Natural killer cell treated with Interleukin-12 subunit alpha and Interleukin-12 subunit beta and Interleukin-15 and Interleukin-18, amount 100 ng/mL, for 72 hours (primary cell): ENCODE results near the gene ZNF460. TPM values are rescaled to one million over a fixed set of nuclear protein-coding genes. Genes with fewer than 3 reads are reported as not detected.

Source experiments
- ATAC-seq, 2 donors: fragments of 150-1000 bp; cut with Tn5 transposase in 1 of 2; sonication (Bioruptor Pico), chemical (Tn5 transposase) in 1 of 2; 2 replicates each; pipeline ENCODE4 v1.10.0; 2021
- DNase-seq: peaks from one replicate; pipeline ENCODE4 v3.0.0; 2022; ENCODE audit warnings: low spot score
- H3K27ac Mint-ChIP-seq, 2 donors: 1 replicate in 1 of 2; 2 replicates in 1 of 2; pipeline ENCODE4 v1.8.0; 2022; ENCODE audit warnings: mixed read lengths in 2 of 2, mild to moderate bottlenecking in 1 of 2, moderate library complexity in 1 of 2
- H3K27me3 Mint-ChIP-seq, 2 donors: 1 replicate in 1 of 2; 2 replicates in 1 of 2; pipeline ENCODE4 v1.8.0; 2022; ENCODE audit warnings: mixed read lengths in 2 of 2
- H3K36me3 Mint-ChIP-seq: one replicate; pipeline ENCODE4 v1.8.0; 2022; ENCODE audit warnings: mixed read lengths
- H3K4me1 Mint-ChIP-seq, 2 donors: 1 replicate in 1 of 2; 2 replicates in 1 of 2; pipeline ENCODE4 v1.8.0; 2022; ENCODE audit warnings: low read depth in 2 of 2, mixed read lengths in 2 of 2, mild to moderate bottlenecking in 1 of 2
- H3K4me3 Mint-ChIP-seq: one replicate; pipeline ENCODE4 v1.8.0; 2022; ENCODE audit warnings: mixed read lengths
- H3K9me3 Mint-ChIP-seq: 2 replicates; pipeline ENCODE4 v1.8.0; 2022; ENCODE audit warnings: mixed read lengths
- total RNA-seq, 2 donors: library from RNA; stranded (reverse); gene quantifications; one replicate each; pipeline ENCODE4 v1.2.3, GENCODE V29; 2022

The ZNF460 gene
- total RNA-seq, 2 donors from 2014 or later: 57.5 to 106 TPM

DNA sequence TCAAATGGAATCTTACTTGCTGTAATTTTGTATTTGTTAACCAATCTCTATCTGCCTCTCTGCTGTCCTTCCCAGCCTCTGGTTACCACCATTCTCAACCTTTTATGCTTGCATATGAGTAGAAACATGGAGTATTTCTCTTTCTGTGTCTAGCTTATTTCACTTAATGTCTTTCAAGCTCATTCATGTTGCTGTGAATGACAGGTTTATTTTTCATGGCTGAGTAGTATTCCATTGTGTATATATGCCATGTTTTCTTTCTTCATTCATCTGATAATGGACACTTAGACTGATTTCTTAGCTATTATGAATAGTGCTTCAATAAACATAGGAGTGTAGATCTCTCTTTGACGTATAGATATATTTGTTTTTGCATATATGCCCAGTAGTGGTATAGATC is 13.4 kb downstream of the ZNF460 start:
- Mint-ChIP-seq H3K36me3 (peaks cover 82% of the 10 kb centered on the region), H3K4me1 (peaks cover 28 to 30% of the 10 kb centered on the region in 2 donors), H3K9me3 (peaks cover 10% of the 10 kb centered on the region), H3K4me3 (no peak overlapping the region), H3K27me3 (no peaks in the 10 kb centered on the region), H3K27ac (no peak overlapping the region)
- DNase-seq (no peak), ATAC-seq (no peak)

DNA sequence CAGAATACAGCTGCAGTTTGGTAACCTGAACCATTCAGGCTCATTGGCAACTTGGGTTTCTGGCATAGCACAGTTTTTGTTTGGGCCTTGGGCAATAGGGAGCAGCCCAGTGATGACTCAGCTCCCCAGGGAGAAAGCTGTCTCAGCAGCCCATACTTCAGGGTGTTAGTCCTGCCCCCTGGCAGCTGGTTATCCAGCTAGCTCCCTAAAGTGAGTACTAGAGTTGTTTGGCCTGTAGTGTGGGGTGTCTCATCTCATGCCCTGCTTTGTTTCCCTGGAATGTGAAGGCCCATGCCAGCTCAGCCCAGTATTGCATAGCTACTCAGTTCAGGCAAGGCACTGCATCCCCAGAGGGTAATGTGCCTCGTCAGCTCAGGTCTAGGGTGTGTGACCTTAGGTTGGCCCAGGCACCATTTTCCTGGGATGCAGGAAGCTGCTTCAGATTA is 21.8 kb downstream of the ZNF460 start:
- peaks cover 47% of the 10 kb centered on the region for H3K36me3 Mint-ChIP-seq
- H3K27ac Mint-ChIP-seq: no peak overlapping the region
- H3K4me3 Mint-ChIP-seq: no peak overlapping the region
- DNase-seq (no peak), ATAC-seq (no peak)
- H3K27me3 Mint-ChIP-seq: no peaks in the 10 kb centered on the region
- peaks cover 12 to 13% of the 10 kb centered on the region in 2 donors for H3K4me1 Mint-ChIP-seq
- H3K9me3 Mint-ChIP-seq: no peaks in the 10 kb centered on the region

DNA sequence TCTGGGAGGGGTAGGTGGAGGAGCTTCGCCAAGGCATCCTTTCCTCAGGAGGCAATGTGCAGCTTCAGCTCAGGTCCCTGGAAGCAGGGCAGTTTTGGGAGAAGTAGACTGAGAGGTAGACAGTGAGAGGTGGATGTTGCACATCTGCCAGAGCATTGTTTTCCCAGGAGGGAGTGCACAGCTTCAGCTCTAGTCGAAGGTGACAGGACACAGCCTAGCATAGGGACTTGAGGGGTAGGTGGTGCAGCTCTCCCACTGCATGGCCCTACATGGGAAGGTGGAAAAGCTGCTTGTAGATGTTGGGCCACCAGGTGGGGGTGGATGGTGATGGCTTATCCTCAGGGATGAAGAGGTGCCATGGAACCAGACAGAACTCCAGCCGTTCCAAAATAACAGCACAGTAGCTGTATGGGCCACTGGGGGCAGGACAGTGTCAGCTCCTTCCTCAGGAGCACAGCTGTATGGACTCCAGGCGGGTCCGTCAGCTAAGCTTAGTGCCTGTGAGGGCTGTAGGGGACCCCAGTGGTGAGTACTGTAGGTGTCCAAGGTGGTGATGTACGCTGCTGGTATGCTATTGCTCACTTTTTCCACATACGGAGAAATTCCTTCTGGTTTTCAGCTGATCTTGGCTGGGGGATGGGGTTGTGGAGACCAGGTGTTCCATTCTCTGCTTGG is 22.6 kb downstream of the ZNF460 start:
- Mint-ChIP-seq H3K9me3 (no peaks in the 10 kb centered on the region), H3K4me1 (peaks cover 7 to 10% of the 10 kb centered on the region in 2 donors), H3K27me3 (no peaks in the 10 kb centered on the region), H3K27ac (no peak overlapping the region), H3K36me3 (peaks cover 39% of the 10 kb centered on the region), H3K4me3 (no peak overlapping the region)
- DNase-seq (no peak), ATAC-seq (no peak)

- no peak overlapping the region for H3K27ac Mint-ChIP-seq
- no peaks in the 10 kb centered on the region for H3K27me3 Mint-ChIP-seq
- peaks cover 3% of the 10 kb centered on the region for H3K9me3 Mint-ChIP-seq
- H3K36me3 Mint-ChIP-seq: peaks cover 37% of the 10 kb centered on the region
- no peak for ATAC-seq
- no peak overlapping the region for H3K4me3 Mint-ChIP-seq
- H3K4me1 Mint-ChIP-seq: peaks cover 3 to 8% of the 10 kb centered on the region in 2 donors
- no peak for DNase-seq
Measured at GRCh38 chr19:57305056-57305455, 24.8 kb downstream of the ZNF460 start.

- H3K9me3 Mint-ChIP-seq: peaks cover 7% of the 10 kb centered on the region
- H3K27me3 Mint-ChIP-seq: peaks cover 2 to 10% of the 10 kb centered on the region in 2 donors
- H3K4me1 Mint-ChIP-seq: peaks cover 3 to 4% of the 10 kb centered on the region in 2 donors
- H3K36me3 Mint-ChIP-seq: peaks cover 22% of the 10 kb centered on the region
- H3K4me3 Mint-ChIP-seq: no peak overlapping the region
- ATAC-seq (no peak), DNase-seq (no peak)
- no peak overlapping the region for H3K27ac Mint-ChIP-seq
Measured at GRCh38 chr19:57308514-57308913, 28.2 kb downstream of the ZNF460 start.

GRCh38 chr19:57310792-57311191 is 30.5 kb downstream of the ZNF460 start:
- Mint-ChIP-seq H3K27ac (no peak overlapping the region), H3K9me3 (peaks cover 7% of the 10 kb centered on the region), H3K27me3 (peaks cover 25 to 29% of the 10 kb centered on the region in 2 donors), H3K36me3 (peaks cover 25% of the 10 kb centered on the region), H3K4me1 (peaks cover 3 to 4% of the 10 kb centered on the region in 2 donors), H3K4me3 (no peak overlapping the region)
- DNase-seq (no peak), ATAC-seq (no peak)

- ATAC-seq: no peak
- H3K27ac Mint-ChIP-seq: no peak overlapping the region
- H3K9me3 Mint-ChIP-seq: peaks cover 12% of the 10 kb centered on the region
- H3K27me3 Mint-ChIP-seq: peaks cover 45 to 46% of the 10 kb centered on the region in 2 donors
- no peak overlapping the region for H3K4me3 Mint-ChIP-seq
- H3K4me1 Mint-ChIP-seq: peaks cover 0 to 4% of the 10 kb centered on the region in 2 donors
- peaks cover 25% of the 10 kb centered on the region for H3K36me3 Mint-ChIP-seq
- DNase-seq: no peak
Measured at GRCh38 chr19:57314146-57314545, 33.9 kb downstream of the ZNF460 start.

GRCh38 chr19:57317503-57317902 is 37.2 kb downstream of the ZNF460 start:
- peaks cover 45 to 46% of the 10 kb centered on the region in 2 donors for H3K27me3 Mint-ChIP-seq

GRCh38 chr19:57319869-57320179 is 39.5 kb downstream of the ZNF460 start:
- ATAC-seq: no peak
- peak overlapping the region; percentile 92 to 96 for H3K27ac Mint-ChIP-seq
- peak overlapping the region; percentile 99 for H3K4me3 Mint-ChIP-seq
- peaks cover 29% of the 10 kb centered on the region for H3K36me3 Mint-ChIP-seq
- no peak for DNase-seq
- peaks cover 12% of the 10 kb centered on the region for H3K9me3 Mint-ChIP-seq
- H3K27me3 Mint-ChIP-seq: peaks cover 25 to 31% of the 10 kb centered on the region in 2 donors
- H3K4me1 Mint-ChIP-seq: peaks cover 27 to 31% of the 10 kb centered on the region in 2 donors

More at GRCh38 chr19:57317503-57317902, 37.2 kb downstream of the ZNF460 start:
- Mint-ChIP-seq H3K27ac (no peak overlapping the region), H3K9me3 (peaks cover 8% of the 10 kb centered on the region), H3K36me3 (peaks cover 24% of the 10 kb centered on the region), H3K4me1 (peaks cover 22 to 26% of the 10 kb centered on the region in 2 donors), H3K4me3 (no peak overlapping the region)
- no peak for DNase-seq
- ATAC-seq: no peak

DNA sequence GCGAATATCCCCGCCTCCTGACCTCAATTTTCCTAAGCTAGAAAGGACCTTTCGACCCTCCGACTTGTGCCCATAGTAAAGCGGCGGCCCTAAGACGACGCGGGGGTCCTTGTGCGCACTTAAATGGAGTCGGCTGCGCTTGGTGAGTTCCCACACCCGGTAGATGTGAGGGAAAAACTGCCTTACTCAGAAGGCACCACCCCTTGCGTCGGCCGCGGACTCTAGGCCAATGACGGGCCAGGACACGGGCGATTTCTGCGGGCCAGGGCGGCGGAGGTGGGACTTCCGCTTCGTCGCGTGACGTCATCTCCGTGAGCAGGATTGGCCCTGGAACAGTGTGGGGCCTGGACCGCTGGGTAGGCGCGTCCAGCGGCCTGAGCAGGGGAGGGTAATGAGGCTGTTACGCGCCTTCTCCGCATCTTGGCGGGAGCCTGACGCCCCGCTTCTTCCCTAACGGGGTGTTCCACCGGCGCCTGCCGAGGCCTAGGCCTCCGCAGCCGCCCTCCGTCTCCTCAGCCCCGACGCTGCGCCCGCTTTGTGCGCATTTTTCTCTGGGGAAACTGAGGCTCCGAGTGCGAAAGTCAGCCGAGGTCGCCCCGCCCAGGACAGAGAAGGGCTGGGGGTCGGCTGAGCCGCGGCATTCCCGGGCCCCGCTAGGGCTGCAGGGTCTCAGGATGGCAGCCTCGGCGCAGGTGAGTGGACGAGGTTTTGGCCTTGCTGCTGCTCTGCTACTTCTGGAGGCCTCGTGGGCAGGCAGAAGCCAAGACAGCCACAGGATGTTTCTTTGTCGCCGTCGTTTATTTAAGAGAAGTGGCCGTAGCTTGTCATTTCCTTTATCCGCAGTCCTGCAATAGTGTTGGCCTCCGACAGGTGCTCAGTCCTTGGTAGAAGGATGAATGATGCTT is 40.1 kb downstream of the ZNF460 start, which contains the start of gene ZNF543:
TSS of gene ZNF543 (plus strand) at position 293 of the 905 bp plus-strand sequence. CDS start at position 675, 382 bp downstream.
- Mint-ChIP-seq H3K4me3 (peak within 1 kb of the TSS; percentile 99), H3K27ac (peak within 1 kb of the TSS; percentile 92 to 96), H3K4me1 (peaks cover 27 to 31% of the 10 kb centered on the region in 2 donors), H3K9me3 (peaks cover 12% of the 10 kb centered on the region), H3K36me3 (peaks cover 30% of the 10 kb centered on the region), H3K27me3 (peaks cover 20 to 25% of the 10 kb centered on the region in 2 donors)
- ATAC-seq: peak; percentile 100
- DNase-seq: peak; percentile 94

DNA sequence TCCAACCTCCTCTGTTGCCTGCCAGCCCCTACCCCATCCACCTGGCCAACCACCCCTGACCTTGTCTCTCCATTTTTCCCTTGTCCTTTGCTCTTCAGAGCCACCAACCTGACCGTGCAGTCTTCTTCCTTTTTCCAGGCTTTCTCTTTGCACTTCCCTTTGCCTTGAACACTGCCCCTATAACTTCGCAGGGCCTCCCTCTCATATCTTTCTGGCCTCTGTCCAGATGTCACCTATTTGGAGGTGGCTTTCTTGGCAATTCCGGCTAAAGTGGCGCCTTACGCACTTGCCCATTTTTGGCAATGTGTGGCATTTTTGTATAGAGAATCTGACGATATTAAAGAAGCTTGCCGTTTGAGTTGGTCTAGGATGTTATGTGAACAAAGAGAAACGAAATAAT is 40.8 kb downstream of the ZNF460 start:
- DNase-seq (no peak), ATAC-seq (no peak)
- peak overlapping the region; percentile 92 to 96 for H3K27ac Mint-ChIP-seq
- peaks cover 13 to 18% of the 10 kb centered on the region in 2 donors for H3K27me3 Mint-ChIP-seq
- peaks cover 26% of the 10 kb centered on the region for H3K36me3 Mint-ChIP-seq
- H3K4me3 Mint-ChIP-seq: peak overlapping the region; percentile 99
- peaks cover 27 to 31% of the 10 kb centered on the region in 2 donors for H3K4me1 Mint-ChIP-seq
- H3K9me3 Mint-ChIP-seq: peaks cover 9% of the 10 kb centered on the region

DNA sequence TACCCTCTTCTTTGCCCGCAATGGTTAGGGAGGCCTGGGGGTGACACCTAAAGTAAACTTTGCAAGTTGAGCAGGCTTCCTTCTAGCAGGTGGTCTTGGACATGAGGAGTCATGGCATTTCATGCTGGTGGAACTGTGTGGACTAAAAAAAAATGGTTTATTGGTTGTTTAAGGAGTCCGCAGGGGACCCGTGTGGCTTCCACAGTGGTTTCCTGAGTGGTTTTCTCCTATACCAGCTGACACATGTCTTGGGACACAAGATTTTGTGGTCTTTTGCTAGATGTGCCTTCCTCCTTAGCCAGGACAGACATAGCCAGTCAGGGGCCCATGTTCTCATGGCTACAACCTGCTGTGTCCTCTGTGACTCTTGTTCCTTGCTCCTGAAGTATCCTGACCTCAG is 41.5 kb downstream of the ZNF460 start:
- H3K4me3 Mint-ChIP-seq: peak overlapping the region; percentile 99
- H3K36me3 Mint-ChIP-seq: peaks cover 20% of the 10 kb centered on the region
- peaks cover 9 to 12% of the 10 kb centered on the region in 2 donors for H3K27me3 Mint-ChIP-seq
- H3K9me3 Mint-ChIP-seq: peaks cover 7% of the 10 kb centered on the region
- DNase-seq (no peak), ATAC-seq (no peak)
- H3K27ac Mint-ChIP-seq: peak overlapping the region; percentile 92 to 96
- H3K4me1 Mint-ChIP-seq: peaks cover 27 to 31% of the 10 kb centered on the region in 2 donors

- no peak for ATAC-seq
Measured at GRCh38 chr19:57324992-57325391, 44.7 kb downstream of the ZNF460 start.

DNA sequence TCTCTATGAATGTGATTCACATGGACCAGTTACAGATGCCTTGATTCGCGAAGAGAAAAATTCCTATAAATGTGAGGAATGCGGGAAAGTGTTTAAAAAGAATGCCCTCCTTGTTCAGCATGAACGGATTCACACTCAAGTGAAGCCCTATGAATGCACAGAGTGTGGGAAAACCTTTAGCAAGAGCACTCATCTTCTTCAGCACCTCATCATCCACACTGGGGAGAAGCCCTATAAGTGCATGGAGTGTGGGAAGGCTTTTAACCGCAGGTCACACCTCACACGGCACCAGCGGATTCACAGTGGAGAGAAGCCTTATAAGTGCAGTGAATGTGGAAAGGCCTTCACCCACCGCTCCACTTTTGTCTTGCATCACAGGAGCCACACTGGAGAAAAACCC is 47.7 kb downstream of the ZNF460 start:
- Mint-ChIP-seq H3K4me1 (peaks cover 0 to under 1% of the 10 kb centered on the region in 2 donors), H3K27ac (no peak overlapping the region), H3K36me3 (peaks cover 43% of the 10 kb centered on the region), H3K9me3 (no peaks in the 10 kb centered on the region), H3K27me3 (no peaks in the 10 kb centered on the region), H3K4me3 (no peak overlapping the region)
- DNase-seq (no peak), ATAC-seq (no peak)

More at GRCh38 chr19:57324992-57325391, 44.7 kb downstream of the ZNF460 start:
- no peak for DNase-seq
- Mint-ChIP-seq H3K27ac (no peak overlapping the region), H3K4me3 (no peak overlapping the region), H3K4me1 (peaks cover 23 to 25% of the 10 kb centered on the region in 2 donors), H3K9me3 (peaks cover 7% of the 10 kb centered on the region), H3K36me3 (peaks cover 45% of the 10 kb centered on the region), H3K27me3 (no peaks in the 10 kb centered on the region)
